BE2C (cell line): Measurements from ENCODE around the gene HSD17B12.

ENCODE experiments used
- DNase-seq: peaks from one replicate; pipeline ENCODE4 v3.0.0-alpha.2; 2020
- H3K27me3 ChIP-seq: fragments of 250-450 bp; sonication (Bioruptor Pico); 2 replicates; pipeline ENCODE4 v1.5.1; 2020; ENCODE audit warnings: mild to moderate bottlenecking
- H3K36me3 ChIP-seq: fragments of 250-450 bp; sonication (Bioruptor Pico); 2 replicates; pipeline ENCODE4 v1.5.1; 2020; ENCODE audit warnings: mild to moderate bottlenecking
- H3K4me1 ChIP-seq: fragments of 250-450 bp; sonication (Bioruptor Pico); 2 replicates; pipeline ENCODE4 v1.5.1; 2020
- H3K4me3 ChIP-seq: 2 replicates; pipeline ENCODE4 v1.5.1; 2011; ENCODE audit warnings: low read depth, low read length
- H3K9me3 ChIP-seq: fragments of 250-450 bp; sonication (Bioruptor Pico); 2 replicates; pipeline ENCODE4 v1.5.1; 2020
- CTCF ChIP-seq: IDR thresholded peaks from 2 replicates; pipeline ENCODE4 v1.5.1; 2012; ENCODE audit warnings: mild to moderate bottlenecking, low read depth, low read length

The HSD17B12 gene

GRCh38 chr11:43856993-43857392 is 176.5 kb downstream of the HSD17B12 start:
- Histone ChIP-seq H3K36me3 (no peaks in the 10 kb centered on the region), H3K27me3 (no peaks in the 10 kb centered on the region), H3K4me3 (no peak overlapping the region), H3K9me3 (no peaks in the 10 kb centered on the region), H3K4me1 (no peaks in the 10 kb centered on the region)
- no peak for DNase-seq
- no peak for TF ChIP-seq CTCF

GRCh38 chr11:43861141-43861540 is 180.6 kb downstream of the HSD17B12 start:
- Histone ChIP-seq H3K4me3 (no peak overlapping the region), H3K9me3 (no peaks in the 10 kb centered on the region), H3K27me3 (no peaks in the 10 kb centered on the region), H3K36me3 (no peaks in the 10 kb centered on the region), H3K4me1 (no peaks in the 10 kb centered on the region)
- DNase-seq = no peak
- TF ChIP-seq CTCF = no peak

GRCh38 chr11:43866520-43866919 is 186.0 kb downstream of the HSD17B12 start:
- TF ChIP-seq CTCF = no peak
- H3K36me3 ChIP-seq = no peaks in the 10 kb centered on the region
- no peak overlapping the region for H3K4me3 ChIP-seq
- no peaks in the 10 kb centered on the region for H3K4me1 ChIP-seq
- DNase-seq = no peak
- no peaks in the 10 kb centered on the region for H3K27me3 ChIP-seq
- H3K9me3 ChIP-seq = no peaks in the 10 kb centered on the region

- DNase-seq = no peak
- Histone ChIP-seq H3K9me3 (no peaks in the 10 kb centered on the region), H3K27me3 (no peaks in the 10 kb centered on the region), H3K4me1 (no peaks in the 10 kb centered on the region), H3K4me3 (no peak overlapping the region), H3K36me3 (no peaks in the 10 kb centered on the region)
- TF ChIP-seq CTCF = no peak
Measured at GRCh38 chr11:43866969-43867368, 186.4 kb downstream of the HSD17B12 start.

GRCh38 chr11:43868852-43869567 is 188.5 kb downstream of the HSD17B12 start:
- no peak for TF ChIP-seq CTCF
- no peak overlapping the region for H3K4me3 ChIP-seq
- no peak for DNase-seq
- no peaks in the 10 kb centered on the region for H3K4me1 ChIP-seq
- H3K9me3 ChIP-seq = no peaks in the 10 kb centered on the region
- H3K27me3 ChIP-seq = no peaks in the 10 kb centered on the region
- no peaks in the 10 kb centered on the region for H3K36me3 ChIP-seq

- no peak overlapping the region for H3K4me3 ChIP-seq
- no peaks in the 10 kb centered on the region for H3K36me3 ChIP-seq
- no peaks in the 10 kb centered on the region for H3K4me1 ChIP-seq
- H3K9me3 ChIP-seq = no peaks in the 10 kb centered on the region
- no peaks in the 10 kb centered on the region for H3K27me3 ChIP-seq
- no peak for DNase-seq
- TF ChIP-seq CTCF = no peak
Measured at GRCh38 chr11:43871051-43871450, 190.5 kb downstream of the HSD17B12 start.
